Body of pancreas (tissue), 4 donors: ENCODE results near the gene LRFN4.

Experiments
- CTCF ChIP-seq, 7 experiments: fragments of 450-650 bp in 4 of 7; fragments of 200-600 bp in 3 of 7; sonication (generic) in 3 of 7; IDR thresholded peaks; one replicate each; pipeline ENCODE4 v1.5.1; 2016 to 2019; ENCODE audit warnings: antibody characterized with exemption in 7 of 7
- POLR2A ChIP-seq, 3 donors: fragments of 450-650 bp; IDR thresholded peaks; one replicate each; pipeline ENCODE4 v1.6.1; 2016; ENCODE audit warnings: antibody characterized with exemption in 3 of 3, mild to moderate bottlenecking in 2 of 3

GRCh38 chr11:66844496-66845142 lies 12.2 kb upstream of the LRFN4 start:
- TF ChIP-seq CTCF (IDR thresholded peaks at IDR 0.05) = no peak
- TF ChIP-seq POLR2A (IDR thresholded peaks at IDR 0.05) = no peak
